Ascending aorta (tissue), 2 donors: ENCODE data around the gene THAP3. TPM values are rescaled to one million over a fixed set of nuclear protein-coding genes. Genes with fewer than 3 reads are reported as not detected.

Source experiments
- DNase-seq, 2 donors: peaks; one replicate each; pipeline ENCODE4 v3.0.0-alpha.2; 2019; ENCODE audit warnings: low spot score in 2 of 2
- H3K27ac ChIP-seq, 2 donors: fragments of 200-600 bp; sonication (generic); one replicate each; pipeline ENCODE4 v1.5.1; 2016 to 2017; ENCODE audit warnings: mild to moderate bottlenecking in 1 of 2
- H3K27me3 ChIP-seq: fragments of 200-600 bp; sonication (generic); one replicate; pipeline ENCODE4 v1.5.1; 2017
- H3K36me3 ChIP-seq, 2 donors: fragments of 200-600 bp; sonication (generic); one replicate each; pipeline ENCODE4 v1.5.1; 2016
- H3K4me1 ChIP-seq, 2 donors: fragments of 200-600 bp; sonication (generic); one replicate each; pipeline ENCODE4 v1.5.1; 2016 to 2017; ENCODE audit warnings: mild to moderate bottlenecking in 1 of 2
- H3K4me3 ChIP-seq, 2 donors: fragments of 200-600 bp; sonication (generic); one replicate each; pipeline ENCODE4 v1.5.1; 2016 to 2017; ENCODE audit warnings: mild to moderate bottlenecking in 1 of 2
- H3K9me3 ChIP-seq, 2 donors: fragments of 200-600 bp; sonication (generic); one replicate each; pipeline ENCODE4 v1.5.1; 2016
- CTCF ChIP-seq, 3 experiments: fragments of 200-600 bp in 2 of 3; fragments of 450-650 bp in 1 of 3; sonication (generic) in 2 of 3; IDR thresholded peaks; one replicate each; pipeline ENCODE4 v1.5.1; 2016 to 2019; ENCODE audit warnings: antibody characterized with exemption in 3 of 3, mild to moderate bottlenecking in 1 of 3, moderate library complexity in 1 of 3
- intact Hi-C: fragments of 100-400 bp; cut with DNase I; formaldehyde crosslinking; loops from one replicate; pipeline ENCODE4 v1.15.1; 2023
- total RNA-seq: library from RNA; depleted of rRNA; stranded (reverse); fragments of >200 nt; gene quantifications from one replicate; pipeline ENCODE4 v1.1.0, GENCODE V29; 2016

THAP3 gene
- total RNA-seq, 1 donor from 2014 or later, result 9.3 TPM

GRCh38 chr1:6612641-6613360 lies 11.9 kb upstream of the THAP3 start:
- Histone ChIP-seq H3K4me3 (peak overlapping the region; percentile 83 to 100), H3K27ac (peak overlapping the region; percentile 94 to 98), H3K36me3 (peaks cover 0 to 3% of the 10 kb centered on the region in 2 donors), H3K27me3 (no peaks in the 10 kb centered on the region), H3K4me1 (peaks cover 4 to 29% of the 10 kb centered on the region in 2 donors), H3K9me3 (no peaks in the 10 kb centered on the region)
- intact Hi-C loops, result loop anchor here (1.0 kb wide), 3 partner anchors 8 to 34 kb away; partner anchors contain the start of gene ZBTB48
- peak in 1 of 3 experiments; percentile 28 for TF ChIP-seq CTCF (IDR thresholded peaks at IDR 0.05)
- no peak for DNase-seq

- Histone ChIP-seq H3K27me3 (no peaks in the 10 kb centered on the region), H3K4me3 (peak within 1 kb of the TSS; percentile 94 to 100), H3K27ac (peak within 1 kb of the TSS; percentile 97 to 98), H3K4me1 (peaks cover 4 to 29% of the 10 kb centered on the region in 2 donors), H3K36me3 (peaks cover 0 to 6% of the 10 kb centered on the region in 2 donors), H3K9me3 (no peaks in the 10 kb centered on the region)
- DNase-seq, result peak; percentile 98 to 100
- no peak for TF ChIP-seq CTCF (IDR thresholded peaks at IDR 0.05)
- intact Hi-C loops, result loop anchor here (1.0 kb wide), 3 partner anchors 9 to 34 kb away; partner anchors contain the start of gene ZBTB48
Observed at GRCh38 chr1:6613361-6614018, 11.2 kb upstream of the THAP3 start, which contains the start of gene PHF13. PHF13 (plus strand) TSS chr1:6613731; CDS start chr1:6614067, 336 bp downstream.

GRCh38 chr1:6614019-6614928 lies 10.4 kb upstream of the THAP3 start:
- H3K4me3 ChIP-seq, result peak overlapping the region; percentile 94 to 100
- H3K27ac ChIP-seq, result peak overlapping the region; percentile 97 to 98
- TF ChIP-seq CTCF (IDR thresholded peaks at IDR 0.05), result no peak
- intact Hi-C loops, result no loop called here
- H3K4me1 ChIP-seq, result peaks cover 4 to 26% of the 10 kb centered on the region in 2 donors
- H3K27me3 ChIP-seq, result no peaks in the 10 kb centered on the region
- no peak for DNase-seq
- H3K9me3 ChIP-seq, result no peaks in the 10 kb centered on the region
- H3K36me3 ChIP-seq, result peaks cover 3 to 8% of the 10 kb centered on the region in 2 donors

- H3K4me1 ChIP-seq, result peaks cover 4 to 18% of the 10 kb centered on the region in 2 donors
- peak overlapping the region; percentile 94 to 100 for H3K4me3 ChIP-seq
- no peaks in the 10 kb centered on the region for H3K9me3 ChIP-seq
- intact Hi-C loops, result no loop called here
- peak overlapping the region; percentile 97 to 98 for H3K27ac ChIP-seq
- H3K27me3 ChIP-seq, result no peaks in the 10 kb centered on the region
- DNase-seq, result no peak
- TF ChIP-seq CTCF (IDR thresholded peaks at IDR 0.05), result no peak
- peaks cover 11 to 16% of the 10 kb centered on the region in 2 donors for H3K36me3 ChIP-seq
Observed at GRCh38 chr1:6614929-6615785, 9.5 kb upstream of the THAP3 start.
